ENCODE data around the gene SEMA3C. TPM values are rescaled to one million over a fixed set of nuclear protein-coding genes. Genes with fewer than 3 reads are reported as not detected.

Gene SEMA3C
- total RNA-seq: 5.6 TPM
- 2.8 TPM for polyA plus RNA-seq
- long read RNA-seq, donor 1: 0 reads
- long read RNA-seq, donor 2: 0 reads
- long read RNA-seq, donor 3, full-length matches to known transcripts: 4 of 4 reads
- long read RNA-seq, donor 3, partial matches to known transcripts: 0 of 4 reads
- long read RNA-seq, donor 3, other reads (novel, unspliced or antisense): 0 of 4 reads
- long read RNA-seq, donor 4: 0 reads
- long read RNA-seq, donor 5, full-length matches to known transcripts: 6 of 6 reads
- long read RNA-seq, donor 5, partial matches to known transcripts: 0 of 6 reads
- long read RNA-seq, donor 5, other reads (novel, unspliced or antisense): 0 of 6 reads
- long read RNA-seq, donor 6, full-length matches to known transcripts: 2 of 2 reads
- long read RNA-seq, donor 6, partial matches to known transcripts: 0 of 2 reads
- long read RNA-seq, donor 6, other reads (novel, unspliced or antisense): 0 of 2 reads
- long read RNA-seq, donor 7, full-length matches to known transcripts: 2 of 2 reads
- long read RNA-seq, donor 7, partial matches to known transcripts: 0 of 2 reads
- long read RNA-seq, donor 7, other reads (novel, unspliced or antisense): 0 of 2 reads
- long read RNA-seq, donor 8, full-length matches to known transcripts: 1 of 1 reads
- long read RNA-seq, donor 8, partial matches to known transcripts: 0 of 1 reads
- long read RNA-seq, donor 8, other reads (novel, unspliced or antisense): 0 of 1 reads
- long read RNA-seq, donor 9, full-length matches to known transcripts: 1 of 1 reads
- long read RNA-seq, donor 9, partial matches to known transcripts: 0 of 1 reads
- long read RNA-seq, donor 9, other reads (novel, unspliced or antisense): 0 of 1 reads
- long read RNA-seq, donor 10: 0 reads

- 4% methylated on average over 71 of the region's 71 CpGs for WGBS
- peaks cover 4 to 21% of the 10 kb centered on the region in 2 donors for H3K27me3 ChIP-seq (ENCODE audit: control insufficient read depth in 2 of 2, insufficient read depth in 1 of 2, low read length in 1 of 2)
- no peak within 1 kb of the TSS for H3K27ac ChIP-seq (ENCODE audit: low read depth in 1 of 2, low read length in 1 of 2)
- no peaks in the 10 kb centered on the region for H3K36me3 ChIP-seq (ENCODE audit: control insufficient read depth in 2 of 2, insufficient read depth in 2 of 2, low read length in 1 of 2)
- peak within 1 kb of the TSS; percentile 25 to 42 for H3K4me3 ChIP-seq (ENCODE audit: low read length in 2 of 2)
- DNase-seq (ENCODE audit: low read depth in 6 of 9, low spot score in 9 of 9): peak in 5 of 9 donors; percentile 7 to 47 (median 18)
- peaks cover 0 to 3% of the 10 kb centered on the region in 2 donors for H3K4me1 ChIP-seq (ENCODE audit: control insufficient read depth in 2 of 2, insufficient read depth in 2 of 2, low read length in 2 of 2)
- H3K9me3 ChIP-seq (ENCODE audit: control insufficient read depth in 2 of 2, insufficient read depth in 1 of 2, low read length in 1 of 2): no peaks in the 10 kb centered on the region
Measured at GRCh38 chr7:80918909-80919721, at the start of gene SEMA3C. Gene SEMA3C, minus strand, starts transcription at chr7:80919051. Its CDS starts 2,270 bp downstream, at chr7:80916781.

- H3K4me1 ChIP-seq (ENCODE audit: control insufficient read depth in 2 of 2, insufficient read depth in 2 of 2, low read length in 2 of 2): no peaks in the 10 kb centered on the region
- H3K27me3 ChIP-seq (ENCODE audit: control insufficient read depth in 2 of 2, insufficient read depth in 1 of 2, low read length in 1 of 2): no peaks in the 10 kb centered on the region
- H3K4me3 ChIP-seq (ENCODE audit: low read length in 2 of 2): no peak overlapping the region
- H3K9me3 ChIP-seq (ENCODE audit: control insufficient read depth in 2 of 2, insufficient read depth in 1 of 2, low read length in 1 of 2): no peaks in the 10 kb centered on the region
- WGBS: 96% methylated on average over 2 of the region's 2 CpGs
- no peak for DNase-seq (ENCODE audit: low read depth in 6 of 9, low spot score in 9 of 9)
- H3K36me3 ChIP-seq (ENCODE audit: control insufficient read depth in 2 of 2, insufficient read depth in 2 of 2, low read length in 1 of 2): no peaks in the 10 kb centered on the region
- H3K27ac ChIP-seq (ENCODE audit: low read depth in 1 of 2, low read length in 1 of 2): no peak overlapping the region
Measured at GRCh38 chr7:80968606-80969005, 49.8 kb upstream of the SEMA3C start.

GRCh38 chr7:80967917-80968297, 49.1 kb upstream of the SEMA3C start:
- DNase-seq (ENCODE audit: low read depth in 6 of 9, low spot score in 9 of 9): no peak
- Histone ChIP-seq H3K4me3 (ENCODE audit: low read length in 2 of 2) (no peak overlapping the region), H3K9me3 (ENCODE audit: control insufficient read depth in 2 of 2, insufficient read depth in 1 of 2, low read length in 1 of 2) (no peaks in the 10 kb centered on the region), H3K27me3 (ENCODE audit: control insufficient read depth in 2 of 2, insufficient read depth in 1 of 2, low read length in 1 of 2) (no peaks in the 10 kb centered on the region), H3K27ac (ENCODE audit: low read depth in 1 of 2, low read length in 1 of 2) (no peak overlapping the region), H3K4me1 (ENCODE audit: control insufficient read depth in 2 of 2, insufficient read depth in 2 of 2, low read length in 2 of 2) (no peaks in the 10 kb centered on the region), H3K36me3 (ENCODE audit: control insufficient read depth in 2 of 2, insufficient read depth in 2 of 2, low read length in 1 of 2) (no peaks in the 10 kb centered on the region)
- 95% methylated on average over 5 of the region's 5 CpGs for WGBS

GRCh38 chr7:80967071-80967916, 48.4 kb upstream of the SEMA3C start:
- Histone ChIP-seq H3K4me1 (ENCODE audit: control insufficient read depth in 2 of 2, insufficient read depth in 2 of 2, low read length in 2 of 2) (no peaks in the 10 kb centered on the region), H3K36me3 (ENCODE audit: control insufficient read depth in 2 of 2, insufficient read depth in 2 of 2, low read length in 1 of 2) (no peaks in the 10 kb centered on the region), H3K9me3 (ENCODE audit: control insufficient read depth in 2 of 2, insufficient read depth in 1 of 2, low read length in 1 of 2) (no peaks in the 10 kb centered on the region), H3K4me3 (ENCODE audit: low read length in 2 of 2) (no peak overlapping the region), H3K27me3 (ENCODE audit: control insufficient read depth in 2 of 2, insufficient read depth in 1 of 2, low read length in 1 of 2) (no peaks in the 10 kb centered on the region), H3K27ac (ENCODE audit: low read depth in 1 of 2, low read length in 1 of 2) (no peak overlapping the region)
- DNase-seq (ENCODE audit: low read depth in 6 of 9, low spot score in 9 of 9): no peak
- 83% methylated on average over 3 of the region's 3 CpGs for WGBS

GRCh38 chr7:80960244-80960795, 41.5 kb upstream of the SEMA3C start:
- Histone ChIP-seq H3K27ac (ENCODE audit: low read depth in 1 of 2, low read length in 1 of 2) (no peak overlapping the region), H3K36me3 (ENCODE audit: control insufficient read depth in 2 of 2, insufficient read depth in 2 of 2, low read length in 1 of 2) (no peaks in the 10 kb centered on the region), H3K9me3 (ENCODE audit: control insufficient read depth in 2 of 2, insufficient read depth in 1 of 2, low read length in 1 of 2) (no peaks in the 10 kb centered on the region), H3K27me3 (ENCODE audit: control insufficient read depth in 2 of 2, insufficient read depth in 1 of 2, low read length in 1 of 2) (no peaks in the 10 kb centered on the region), H3K4me1 (ENCODE audit: control insufficient read depth in 2 of 2, insufficient read depth in 2 of 2, low read length in 2 of 2) (no peaks in the 10 kb centered on the region), H3K4me3 (ENCODE audit: low read length in 2 of 2) (no peak overlapping the region)
- WGBS: 98% methylated on average over 2 of the region's 2 CpGs
- no peak for DNase-seq (ENCODE audit: low read depth in 6 of 9, low spot score in 9 of 9)

GRCh38 chr7:80957226-80957777, 38.5 kb upstream of the SEMA3C start:
- DNase-seq (ENCODE audit: low read depth in 6 of 9, low spot score in 9 of 9): no peak
- H3K9me3 ChIP-seq (ENCODE audit: control insufficient read depth in 2 of 2, insufficient read depth in 1 of 2, low read length in 1 of 2): no peaks in the 10 kb centered on the region
- H3K27me3 ChIP-seq (ENCODE audit: control insufficient read depth in 2 of 2, insufficient read depth in 1 of 2, low read length in 1 of 2): no peaks in the 10 kb centered on the region
- WGBS: 79% methylated on average over 3 of the region's 3 CpGs
- H3K27ac ChIP-seq (ENCODE audit: low read depth in 1 of 2, low read length in 1 of 2): no peak overlapping the region
- no peaks in the 10 kb centered on the region for H3K4me1 ChIP-seq (ENCODE audit: control insufficient read depth in 2 of 2, insufficient read depth in 2 of 2, low read length in 2 of 2)
- H3K4me3 ChIP-seq (ENCODE audit: low read length in 2 of 2): no peak overlapping the region
- no peaks in the 10 kb centered on the region for H3K36me3 ChIP-seq (ENCODE audit: control insufficient read depth in 2 of 2, insufficient read depth in 2 of 2, low read length in 1 of 2)

GRCh38 chr7:80954191-80954590, 35.3 kb upstream of the SEMA3C start:
- Histone ChIP-seq H3K4me3 (ENCODE audit: low read length in 2 of 2) (no peak overlapping the region), H3K36me3 (ENCODE audit: control insufficient read depth in 2 of 2, insufficient read depth in 2 of 2, low read length in 1 of 2) (no peaks in the 10 kb centered on the region), H3K27ac (ENCODE audit: low read depth in 1 of 2, low read length in 1 of 2) (no peak overlapping the region), H3K9me3 (ENCODE audit: control insufficient read depth in 2 of 2, insufficient read depth in 1 of 2, low read length in 1 of 2) (no peaks in the 10 kb centered on the region), H3K4me1 (ENCODE audit: control insufficient read depth in 2 of 2, insufficient read depth in 2 of 2, low read length in 2 of 2) (no peaks in the 10 kb centered on the region), H3K27me3 (ENCODE audit: control insufficient read depth in 2 of 2, insufficient read depth in 1 of 2, low read length in 1 of 2) (no peaks in the 10 kb centered on the region)
- WGBS: 92% methylated on average over 1 of the region's 1 CpG
- DNase-seq (ENCODE audit: low read depth in 6 of 9, low spot score in 9 of 9): no peak

- no peak overlapping the region for H3K27ac ChIP-seq (ENCODE audit: low read depth in 1 of 2, low read length in 1 of 2)
- H3K4me1 ChIP-seq (ENCODE audit: control insufficient read depth in 2 of 2, insufficient read depth in 2 of 2, low read length in 2 of 2): no peaks in the 10 kb centered on the region
- H3K9me3 ChIP-seq (ENCODE audit: control insufficient read depth in 2 of 2, insufficient read depth in 1 of 2, low read length in 1 of 2): no peaks in the 10 kb centered on the region
- no peak for DNase-seq (ENCODE audit: low read depth in 6 of 9, low spot score in 9 of 9)
- H3K36me3 ChIP-seq (ENCODE audit: control insufficient read depth in 2 of 2, insufficient read depth in 2 of 2, low read length in 1 of 2): no peaks in the 10 kb centered on the region
- H3K4me3 ChIP-seq (ENCODE audit: low read length in 2 of 2): no peak overlapping the region
- 7% methylated on average over 2 of the region's 2 CpGs for WGBS
- no peaks in the 10 kb centered on the region for H3K27me3 ChIP-seq (ENCODE audit: control insufficient read depth in 2 of 2, insufficient read depth in 1 of 2, low read length in 1 of 2)
Measured at GRCh38 chr7:80950550-80950967, 31.7 kb upstream of the SEMA3C start.
